NT2/D1 (cell line): ENCODE measurements around the gene PSMG1.
"Not testable (repeated sequence)": the region's sequence is repeated elsewhere in the genome, so short reads cannot be mapped to it uniquely, and the experiment has no call there.

ENCODE experiments used
- DNase-seq: peaks from one replicate; pipeline ENCODE4 v3.0.0-alpha.2; 2011; ENCODE audit warnings: low read depth, low spot score
- H3K27me3 ChIP-seq: 2 replicates; pipeline ENCODE4 v1.6.0; 2011; ENCODE audit warnings: mild to moderate bottlenecking; ENCODE audit not compliant: insufficient read length, insufficient read depth
- H3K36me3 ChIP-seq: 2 replicates; pipeline ENCODE4 v1.6.1; 2011; ENCODE audit warnings: mild to moderate bottlenecking, low read length, mixed read lengths; ENCODE audit not compliant: insufficient read depth, insufficient read length
- H3K4me1 ChIP-seq: 2 replicates; pipeline ENCODE4 v1.5.1; 2011; ENCODE audit not compliant: insufficient read depth, insufficient read length
- H3K4me3 ChIP-seq: 2 replicates; pipeline ENCODE4 v1.5.1; 2011; ENCODE audit warnings: low read depth; ENCODE audit not compliant: insufficient read length
- H3K9ac ChIP-seq: 2 replicates; pipeline ENCODE4 v1.6.0; 2011; ENCODE audit warnings: low read depth; ENCODE audit not compliant: insufficient read length
- H3K9me3 ChIP-seq: 2 replicates; pipeline ENCODE4 v1.5.1; 2011; ENCODE audit warnings: mild to moderate bottlenecking, low read length; ENCODE audit not compliant: insufficient read depth
- SUZ12 ChIP-seq: IDR thresholded peaks from 2 replicates; pipeline ENCODE4 v1.6.1; 2011; ENCODE audit not compliant: insufficient read length, insufficient read depth; ENCODE audit errors: extremely low read depth
- YY1 ChIP-seq: IDR thresholded peaks from 2 replicates; pipeline ENCODE4 v1.6.1; 2011; ENCODE audit not compliant: insufficient read length, insufficient read depth
- ZNF274 ChIP-seq: IDR thresholded peaks from 2 replicates; pipeline ENCODE4 v1.6.1; 2011; ENCODE audit warnings: mild to moderate bottlenecking, low read depth, low read length

The PSMG1 gene

DNA sequence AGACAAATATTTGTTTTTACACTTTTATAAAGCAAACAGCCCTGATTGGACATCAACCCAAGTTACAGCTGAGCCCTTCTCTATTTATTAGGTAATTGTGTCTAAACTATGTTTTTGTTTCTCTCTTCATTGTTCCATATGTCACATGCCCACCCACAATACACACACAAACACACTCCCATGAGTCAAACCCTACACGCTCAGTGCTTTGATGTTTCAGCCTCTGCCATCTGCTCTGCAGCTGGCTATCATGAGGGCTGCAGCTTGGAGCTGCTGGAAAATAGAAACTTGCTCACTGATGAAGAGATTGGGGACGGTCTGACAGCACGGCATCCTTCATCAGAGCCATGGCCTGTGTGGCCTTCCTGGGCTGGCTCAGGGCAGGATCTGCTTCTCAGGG, 41.7 kb downstream of the PSMG1 start:
- H3K4me1 ChIP-seq: peaks cover 3% of the 10 kb centered on the region
- H3K4me3 ChIP-seq: no peak overlapping the region
- H3K27me3 ChIP-seq: no peaks in the 10 kb centered on the region
- no peak for DNase-seq
- H3K36me3 ChIP-seq: no peaks in the 10 kb centered on the region
- H3K9me3 ChIP-seq: no peaks in the 10 kb centered on the region; the same call in 1 of the 2 replicates
- TF ChIP-seq YY1 (no peak), ZNF274 (no peak), SUZ12 (no peak)
- no peak overlapping the region for H3K9ac ChIP-seq

- peak overlapping the region; percentile 32 for H3K9ac ChIP-seq
- peak; percentile 66 for DNase-seq
- no peak overlapping the region for H3K4me3 ChIP-seq
- H3K9me3 ChIP-seq: no peaks in the 10 kb centered on the region
- H3K4me1 ChIP-seq: peaks cover 4% of the 10 kb centered on the region
- H3K36me3 ChIP-seq: no peaks in the 10 kb centered on the region
- TF ChIP-seq YY1: no peak
- TF ChIP-seq SUZ12: no peak
- no peak for TF ChIP-seq ZNF274
- no peaks in the 10 kb centered on the region for H3K27me3 ChIP-seq
Observed at GRCh38 chr21:39137248-39138178, 45.7 kb downstream of the PSMG1 start.

DNA sequence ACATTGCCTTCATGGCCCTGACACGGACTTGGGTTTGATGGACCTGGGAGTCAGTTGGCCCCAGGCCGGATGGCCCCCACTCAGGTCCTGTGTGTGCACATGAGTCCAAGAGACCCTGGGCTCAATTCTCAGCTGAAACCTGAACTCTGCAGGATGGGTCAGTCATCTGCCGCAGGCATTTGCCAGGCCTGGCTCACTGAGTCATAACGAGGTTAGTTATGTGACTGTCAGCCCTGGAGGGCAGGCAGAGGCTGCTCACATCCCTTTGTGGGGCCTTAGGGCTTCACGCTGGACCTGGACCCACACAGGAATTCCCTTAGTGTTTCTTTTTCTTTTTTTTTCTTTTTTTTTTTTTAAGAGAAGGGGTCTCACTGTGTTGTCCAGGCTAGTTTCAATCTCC, 46.5 kb downstream of the PSMG1 start:
- no peak overlapping the region for H3K9ac ChIP-seq
- no peaks in the 10 kb centered on the region for H3K9me3 ChIP-seq
- no peak for DNase-seq
- no peak overlapping the region for H3K4me3 ChIP-seq
- peaks cover 4% of the 10 kb centered on the region for H3K4me1 ChIP-seq
- no peaks in the 10 kb centered on the region for H3K36me3 ChIP-seq
- no peak for TF ChIP-seq SUZ12
- no peak for TF ChIP-seq YY1
- no peak for TF ChIP-seq ZNF274
- no peaks in the 10 kb centered on the region for H3K27me3 ChIP-seq

DNA sequence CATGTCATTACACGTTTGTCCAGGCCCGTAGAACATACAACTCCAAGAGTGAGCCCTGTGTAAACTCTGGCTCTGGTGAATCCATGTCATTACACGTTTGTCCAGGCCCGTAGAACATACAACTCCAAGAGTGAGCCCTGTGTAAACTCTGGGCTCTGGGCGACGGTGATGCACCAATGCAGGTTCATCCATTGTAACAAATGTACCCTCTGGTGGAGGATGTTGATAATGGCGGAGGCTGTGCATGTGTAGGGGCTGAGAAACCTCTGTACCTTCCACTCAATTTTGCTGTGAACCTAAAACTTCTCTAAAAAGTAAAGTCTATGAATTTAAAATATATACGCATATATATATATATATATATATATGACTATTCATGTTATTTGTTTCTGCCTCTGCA, 47.1 kb downstream of the PSMG1 start:
- H3K9ac ChIP-seq, H3K36me3 ChIP-seq, H3K4me1 ChIP-seq, H3K9me3 ChIP-seq, H3K27me3 ChIP-seq, H3K4me3 ChIP-seq, DNase-seq: not testable (repeated sequence)

- no peak for TF ChIP-seq ZNF274
- no peak for TF ChIP-seq SUZ12
- no peak for DNase-seq
Observed at GRCh38 chr21:39134288-39134810, 48.9 kb downstream of the PSMG1 start.

DNA sequence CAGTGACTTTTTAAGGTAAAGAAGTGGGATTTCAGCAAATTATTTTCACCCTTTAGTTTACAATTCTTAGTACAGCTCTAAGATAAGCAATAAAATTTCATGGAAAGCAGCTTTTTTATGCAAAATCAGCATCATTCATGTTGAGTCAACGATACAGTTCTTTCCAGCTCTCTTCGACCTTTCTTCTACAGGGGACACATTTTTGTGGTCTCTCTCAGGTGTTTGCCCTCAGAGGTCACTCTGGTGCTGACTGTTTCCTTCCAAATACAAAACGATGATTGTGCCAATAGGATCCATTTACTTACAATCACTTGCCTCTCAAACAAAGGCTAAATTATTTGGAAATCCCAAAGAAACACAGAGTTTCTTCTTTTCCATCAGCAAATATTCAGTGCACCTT, 51.0 kb downstream of the PSMG1 start:
- Histone ChIP-seq H3K4me1 (peaks cover 4% of the 10 kb centered on the region), H3K4me3 (no peak overlapping the region), H3K27me3 (no peaks in the 10 kb centered on the region), H3K9ac (no peak overlapping the region), H3K36me3 (no peaks in the 10 kb centered on the region), H3K9me3 (peaks cover 11% of the 10 kb centered on the region; the same call in 1 of the 2 replicates)
- TF ChIP-seq ZNF274: no peak
- TF ChIP-seq SUZ12: no peak
- TF ChIP-seq YY1: no peak
- no peak for DNase-seq

More at GRCh38 chr21:39134288-39134810, 48.9 kb downstream of the PSMG1 start:
- Histone ChIP-seq H3K4me1 (peaks cover 4% of the 10 kb centered on the region), H3K27me3 (no peaks in the 10 kb centered on the region), H3K9ac (no peak overlapping the region), H3K9me3 (peaks cover 11% of the 10 kb centered on the region; the same call in 1 of the 2 replicates), H3K4me3 (no peak overlapping the region), H3K36me3 (no peaks in the 10 kb centered on the region)

DNA sequence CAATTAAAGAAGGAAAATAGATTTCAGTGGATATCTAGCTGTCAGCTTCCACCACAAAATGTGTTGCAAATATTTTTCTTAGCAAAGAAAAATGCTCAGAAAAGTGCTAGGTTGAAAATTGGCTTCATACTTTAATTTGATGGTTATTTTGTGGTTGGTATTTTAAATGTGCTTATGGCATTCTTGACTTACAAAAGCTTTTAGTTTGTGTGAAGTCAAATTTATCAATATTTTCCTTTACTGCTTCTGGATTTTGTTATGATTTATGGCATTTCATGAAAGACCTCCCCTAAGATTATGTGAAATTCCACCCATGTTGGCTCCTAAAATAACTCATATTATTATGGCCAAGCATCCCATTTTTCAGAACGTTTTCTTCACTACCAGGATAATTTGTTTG, 51.5 kb downstream of the PSMG1 start:
- Histone ChIP-seq H3K4me1 (peaks cover 4% of the 10 kb centered on the region), H3K4me3 (no peak overlapping the region), H3K9me3 (peaks cover 11% of the 10 kb centered on the region; the same call in 1 of the 2 replicates), H3K36me3 (no peaks in the 10 kb centered on the region), H3K9ac (no peak overlapping the region), H3K27me3 (no peaks in the 10 kb centered on the region)
- DNase-seq: no peak
- TF ChIP-seq ZNF274 (no peak), YY1 (no peak)
